GM21367 (cell line): ENCODE results near the gene IL1RAPL1.

Experiments
- ATAC-seq: cut with Tn5 transposase; IDR thresholded peaks from one replicate; pipeline ENCODE4 v1.9.1; 2021; ENCODE audit not compliant: unreplicated experiment

Gene IL1RAPL1

GRCh38 chrX:29488919-29489318 lies 901.7 kb downstream of the IL1RAPL1 start:
- peak; percentile 74 for ATAC-seq

GRCh38 chrX:29490606-29491005 lies 903.4 kb downstream of the IL1RAPL1 start:
- no peak for ATAC-seq

GRCh38 chrX:29491659-29492058 lies 904.4 kb downstream of the IL1RAPL1 start:
- ATAC-seq, result no peak

- no peak for ATAC-seq
These were observed 909.5 kb downstream of the IL1RAPL1 start for GRCh38 chrX:29496636-29497180.

- no peak for ATAC-seq
These were observed 919.5 kb downstream of the IL1RAPL1 start for GRCh38 chrX:29506729-29507128.

DNA sequence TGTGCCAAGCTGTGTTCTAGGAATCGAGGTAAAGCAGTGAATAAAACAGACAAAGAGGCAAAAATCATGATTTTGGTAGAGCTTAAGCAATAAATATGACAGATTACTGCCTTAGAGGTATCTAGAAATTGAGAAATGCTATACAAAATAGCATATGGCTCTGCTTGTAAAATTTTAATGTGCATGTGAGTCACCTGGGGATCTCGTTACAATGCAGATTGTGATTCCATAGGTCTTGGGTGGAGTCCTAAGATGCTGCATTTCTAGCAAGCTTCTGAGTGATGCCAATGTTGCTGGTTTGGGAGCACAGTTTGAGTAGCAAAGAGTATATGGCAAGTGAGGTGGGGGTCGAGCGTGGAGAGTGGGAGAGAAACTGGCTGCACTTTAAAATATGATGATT lies 930.9 kb downstream of the IL1RAPL1 start:
- ATAC-seq, result no peak

- no peak for ATAC-seq
These were observed 941.0 kb downstream of the IL1RAPL1 start for GRCh38 chrX:29528281-29528680.

DNA sequence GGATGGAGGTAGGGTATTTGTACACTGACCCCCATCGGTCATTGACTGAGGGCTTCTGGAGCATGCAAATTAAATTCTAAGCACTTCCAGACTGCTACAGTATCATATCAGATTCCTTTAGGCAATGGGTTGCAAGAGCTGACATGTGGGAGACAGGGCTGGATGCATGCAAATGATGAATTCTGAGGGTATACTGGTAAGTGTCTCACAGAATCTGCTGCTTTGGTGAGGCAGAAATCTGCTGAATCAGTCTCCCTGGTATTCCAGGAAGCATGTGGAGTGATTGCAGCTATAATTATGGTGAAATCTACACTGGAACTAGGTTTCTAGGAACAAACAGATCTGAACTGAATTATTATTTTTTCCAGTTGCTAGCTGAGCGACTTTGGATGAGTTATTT lies 943.3 kb downstream of the IL1RAPL1 start:
- ATAC-seq, result no peak

- peak; percentile 91 for ATAC-seq
These were observed 944.1 kb downstream of the IL1RAPL1 start for GRCh38 chrX:29531336-29531735.

DNA sequence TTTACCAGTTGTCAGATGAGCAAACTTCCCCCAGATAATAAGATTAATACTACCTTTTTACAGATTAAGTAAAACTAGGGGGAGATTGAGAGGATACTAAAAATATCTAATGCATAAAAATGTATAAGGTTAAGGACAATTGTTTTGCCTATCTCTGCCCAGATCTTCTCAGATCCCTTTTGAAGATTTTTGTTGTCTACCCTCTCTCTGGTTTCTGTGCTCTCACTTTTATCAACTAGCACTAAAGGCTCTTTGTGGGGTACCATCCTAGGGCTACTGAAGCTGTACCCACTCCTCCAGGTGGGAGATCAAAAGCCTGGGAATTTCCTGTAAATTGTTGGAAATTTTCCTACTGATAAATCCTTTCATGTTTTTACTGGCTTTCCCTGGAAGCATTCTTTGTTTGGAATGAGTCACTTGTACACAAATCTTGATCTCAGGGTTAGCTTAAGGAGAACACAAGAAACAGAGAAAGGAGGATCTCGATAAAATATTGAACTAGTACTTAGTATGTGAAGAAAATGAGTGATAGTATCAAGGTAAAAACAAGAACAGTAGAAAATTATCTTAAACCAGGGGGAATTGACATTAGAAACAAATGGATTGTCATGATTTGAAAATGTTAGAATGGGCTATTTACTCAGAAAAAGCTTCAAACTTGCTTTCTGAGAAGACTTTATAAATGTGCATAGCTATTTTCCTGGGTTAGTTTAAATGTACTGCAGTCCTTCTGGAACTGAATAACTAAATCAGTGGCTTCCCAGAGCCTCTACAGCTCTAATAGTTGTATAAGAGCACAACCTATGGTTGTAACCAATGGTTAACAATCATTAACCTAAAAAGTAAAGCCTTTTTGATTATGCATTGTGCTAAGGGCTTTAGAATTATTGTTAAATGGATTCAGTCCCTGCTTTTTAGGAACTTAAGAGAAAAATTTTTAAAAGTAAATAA lies 948.2 kb downstream of the IL1RAPL1 start:
- ATAC-seq, result no peak

DNA sequence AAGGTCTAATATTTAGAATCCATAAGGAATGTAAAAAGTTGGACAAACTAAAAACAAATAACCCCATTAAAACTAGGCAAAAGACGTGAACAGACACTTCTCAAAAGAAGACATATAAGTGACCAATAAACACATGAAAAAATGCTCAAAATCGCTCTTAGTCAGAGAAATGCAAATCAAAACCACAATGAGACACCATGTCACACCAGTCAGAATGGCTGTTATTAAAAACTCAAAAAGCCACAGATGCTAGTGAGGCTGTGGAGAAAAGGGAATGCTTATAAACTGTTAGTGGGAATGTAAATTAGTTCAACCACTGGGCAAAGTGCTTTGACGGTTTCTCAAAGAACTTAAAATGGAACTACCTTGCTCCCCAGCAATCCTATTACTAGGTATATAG lies 953.8 kb downstream of the IL1RAPL1 start:
- ATAC-seq, result no peak

DNA sequence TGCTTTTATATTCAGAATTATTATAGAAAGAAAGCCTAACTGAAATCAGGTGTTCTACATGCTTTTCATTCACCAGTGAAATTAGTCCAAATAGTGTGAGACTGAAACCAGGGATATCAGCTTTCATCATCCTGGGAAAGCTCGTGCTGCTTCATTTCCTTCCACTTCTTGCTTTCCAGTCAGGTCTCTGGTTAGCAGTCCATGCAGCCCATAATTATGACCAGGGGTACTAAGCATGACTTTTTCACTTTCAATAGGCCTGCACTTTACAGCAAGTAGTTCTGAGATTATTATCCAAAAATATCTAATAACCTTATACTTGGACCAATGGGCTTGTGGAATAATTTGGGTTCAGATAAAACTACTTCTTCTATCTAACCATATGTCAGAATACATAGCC lies 954.9 kb downstream of the IL1RAPL1 start:
- ATAC-seq, result no peak

- ATAC-seq, result no peak
These were observed 958.6 kb downstream of the IL1RAPL1 start for GRCh38 chrX:29545878-29546277.

DNA sequence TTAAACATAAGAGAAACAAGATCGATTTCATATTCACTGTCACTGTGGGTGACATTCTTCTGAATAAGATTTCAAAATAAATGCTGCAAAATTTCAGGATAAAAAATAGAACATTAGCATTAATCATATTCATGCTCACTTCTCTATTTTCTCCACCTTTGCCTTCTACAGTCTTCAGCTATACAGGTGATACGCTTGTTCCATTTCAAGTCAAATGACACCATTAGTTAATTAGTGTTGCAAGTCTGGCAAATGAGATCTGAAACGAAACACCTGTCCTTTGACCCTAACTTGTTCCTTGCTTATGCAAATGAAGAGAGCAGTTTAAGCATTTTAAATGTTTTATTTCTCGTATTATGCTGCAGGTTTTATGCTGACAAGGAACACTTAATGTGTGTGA lies 960.6 kb downstream of the IL1RAPL1 start:
- no peak for ATAC-seq

DNA sequence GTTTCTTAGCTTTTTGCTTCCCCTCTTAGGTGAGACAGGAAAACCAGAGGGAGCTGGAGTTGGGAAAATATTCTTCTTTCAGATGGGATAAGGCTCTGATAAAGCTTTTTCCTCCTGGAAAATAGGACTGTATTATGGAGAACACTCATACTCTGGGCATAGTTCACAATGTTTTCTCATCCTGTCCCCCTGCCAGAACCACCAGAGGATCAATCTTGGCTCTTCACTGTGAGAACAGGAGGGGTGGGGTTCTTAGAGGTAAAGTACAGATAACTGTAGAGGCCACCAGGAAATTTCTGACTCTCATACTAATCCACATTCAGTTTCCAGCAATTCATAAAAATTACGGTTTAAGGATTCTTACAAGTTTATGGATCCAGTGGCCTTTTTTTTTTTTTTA lies 966.3 kb downstream of the IL1RAPL1 start:
- ATAC-seq, result no peak

- peak; percentile 93 for ATAC-seq
These were observed 968.3 kb downstream of the IL1RAPL1 start for GRCh38 chrX:29555465-29556091.

DNA sequence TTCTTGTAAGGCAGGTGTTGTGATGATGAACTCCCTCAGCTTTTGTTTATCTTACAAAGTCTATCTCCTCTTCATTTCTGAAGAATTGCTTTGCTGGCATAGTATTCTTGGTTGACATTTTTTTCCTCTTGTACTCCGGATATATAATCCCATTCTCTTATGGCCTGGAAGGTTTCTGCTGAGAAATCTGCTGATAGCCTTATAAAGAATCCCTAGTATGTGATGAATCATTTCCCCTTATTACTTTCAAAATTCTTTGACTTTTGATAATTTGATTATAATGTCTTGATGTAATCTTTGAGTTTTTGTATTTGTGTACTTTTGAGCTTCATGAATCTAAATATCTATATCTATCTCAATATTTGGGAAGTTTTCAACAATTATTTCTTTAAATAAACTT lies 972.8 kb downstream of the IL1RAPL1 start:
- no peak for ATAC-seq

DNA sequence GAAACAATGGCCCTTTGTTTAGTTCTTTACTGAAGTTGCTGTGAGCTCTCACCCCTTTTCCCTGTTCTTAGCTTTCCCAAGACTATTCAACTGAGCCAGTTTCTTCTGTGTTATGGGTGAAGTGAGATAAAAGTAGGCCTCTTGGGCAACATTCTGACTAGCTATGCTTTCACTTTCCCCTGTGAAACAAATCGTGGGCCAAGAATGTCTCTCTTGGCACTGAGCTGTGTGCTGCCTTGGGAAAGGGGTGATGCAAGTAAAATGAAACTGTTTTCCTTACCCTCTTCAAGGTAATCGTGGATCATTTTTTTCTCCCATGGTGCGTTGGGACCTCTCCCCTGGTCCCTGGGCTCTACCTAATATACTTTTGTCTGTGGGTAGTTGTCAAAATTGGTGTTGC lies 974.2 kb downstream of the IL1RAPL1 start:
- ATAC-seq, result no peak

DNA sequence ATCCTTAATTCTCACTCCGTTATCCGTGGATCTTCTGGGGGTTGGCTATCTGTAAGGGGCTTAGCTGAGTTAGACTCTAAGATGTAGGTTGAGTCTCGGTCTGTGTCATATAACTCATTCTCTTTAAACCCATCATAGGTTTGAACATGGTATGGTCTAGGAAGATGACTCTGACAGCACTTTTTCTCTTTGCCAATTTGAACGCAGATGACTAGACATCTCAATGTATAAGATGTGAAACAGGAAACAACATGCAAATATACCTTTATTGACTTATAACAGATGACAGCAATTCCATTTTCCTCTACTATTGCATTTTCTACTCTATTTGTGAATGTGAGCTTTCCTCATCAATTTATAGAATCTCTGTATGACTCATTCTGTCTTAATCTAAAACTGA lies 993.3 kb downstream of the IL1RAPL1 start:
- no peak for ATAC-seq

GRCh38 chrX:29581223-29581622 lies 994.0 kb downstream of the IL1RAPL1 start:
- no peak for ATAC-seq

DNA sequence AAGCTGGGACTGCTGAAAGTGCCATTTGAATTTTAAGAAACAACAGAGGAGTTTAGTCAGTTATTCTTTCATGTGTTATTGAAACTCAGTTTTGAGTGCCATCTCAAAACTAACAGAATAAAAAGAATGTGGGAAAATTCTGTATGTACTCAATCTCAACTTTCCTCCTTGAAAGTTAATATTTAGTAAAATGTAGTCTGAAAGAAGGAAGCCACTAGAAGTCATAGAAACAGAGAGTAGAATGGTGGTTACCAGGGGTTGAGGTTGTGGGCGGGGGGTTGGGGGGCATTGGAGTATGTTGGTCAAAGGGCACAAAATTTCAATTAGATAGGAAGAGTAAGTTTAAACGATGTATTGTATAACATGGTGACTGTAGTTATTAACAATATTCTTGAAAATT lies 999.9 kb downstream of the IL1RAPL1 start:
- ATAC-seq, result no peak

DNA sequence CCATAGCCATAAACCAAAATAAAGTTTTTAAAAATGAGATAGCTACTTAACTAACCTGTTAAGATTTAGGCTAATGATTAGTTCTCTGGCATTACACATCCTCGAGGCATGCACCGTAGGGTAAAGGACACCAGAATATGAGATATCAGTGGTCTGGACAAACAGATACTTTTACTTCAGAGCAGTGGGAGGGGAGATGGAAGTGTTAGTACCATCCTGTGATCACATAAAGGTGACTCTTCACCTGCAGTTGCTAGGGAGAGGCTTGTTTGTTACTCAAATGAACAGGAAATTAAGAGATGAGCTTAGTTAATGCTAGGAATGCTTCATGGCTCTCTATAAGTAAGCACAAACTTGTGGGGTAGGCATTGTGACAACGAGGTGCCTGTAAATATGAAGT lies 1003.7 kb downstream of the IL1RAPL1 start:
- no peak for ATAC-seq
